HepG2 (cell line): ENCODE data around the gene CTF1. TPM values are rescaled to one million over a fixed set of nuclear protein-coding genes. Genes with fewer than 3 reads are reported as not detected.
A peak's percentile ranks its signal among the peaks of the same experiment; 100 is the strongest.

Experiments
- AKAP8 ChIP-seq: sonication (generic); formaldehyde crosslinking; IDR thresholded peaks from 2 replicates; pipeline ENCODE4 v1.5.1; 2020; ENCODE audit warnings: mild to moderate bottlenecking, missing genetic modification reagents
- CCAR2 ChIP-seq: fragments of 200-400 bp; formaldehyde crosslinking; optimal IDR thresholded peaks from 2 replicates; pipeline ENCODE3; 2018; ENCODE audit warnings: low read depth, mild to moderate bottlenecking, low read length, moderate library complexity
- EHMT2 ChIP-seq: fragments of 200-600 bp; sonication (generic); IDR thresholded peaks from 2 replicates; pipeline ENCODE4 v1.7.0; 2017; ENCODE audit warnings: antibody characterized with exemption, low read depth, low read length, borderline replicate concordance
- KIAA2018 ChIP-seq: sonication (generic); formaldehyde crosslinking; IDR thresholded peaks from 2 replicates; pipeline ENCODE4 v1.5.0; 2020; ENCODE audit warnings: mild to moderate bottlenecking, missing genetic modification reagents, borderline replicate concordance
- SSRP1 ChIP-seq: IDR thresholded peaks from 2 replicates; pipeline ENCODE4 v1.6.1; 2016; ENCODE audit warnings: control low read depth
- TEAD2 ChIP-seq: sonication (generic); formaldehyde crosslinking; IDR thresholded peaks from 2 replicates; pipeline ENCODE4 v1.9.0; 2021; ENCODE audit warnings: missing genetic modification reagents
- ZNF446 ChIP-seq: sonication (generic); formaldehyde crosslinking; IDR thresholded peaks from 2 replicates; pipeline ENCODE4 v1.5.0; 2020; ENCODE audit warnings: mild to moderate bottlenecking, missing genetic modification reagents
- ZNF567 ChIP-seq: sonication (generic); formaldehyde crosslinking; IDR thresholded peaks from 2 replicates; pipeline ENCODE4 v1.8.1; 2023; ENCODE audit warnings: mild to moderate bottlenecking, missing genetic modification reagents, borderline replicate concordance
- ZNF609 ChIP-seq: sonication (generic); formaldehyde crosslinking; IDR thresholded peaks from 2 replicates; pipeline ENCODE4 v1.4.0; 2020; ENCODE audit warnings: mild to moderate bottlenecking, missing genetic modification reagents, borderline replicate concordance
- ZNF709 ChIP-seq: sonication (generic); formaldehyde crosslinking; IDR thresholded peaks from 2 replicates; pipeline ENCODE4 v1.5.0; 2020; ENCODE audit warnings: mild to moderate bottlenecking, missing genetic modification reagents
- ZNF780A ChIP-seq: sonication (generic); formaldehyde crosslinking; IDR thresholded peaks from 2 replicates; pipeline ENCODE4 v1.8.0; 2022; ENCODE audit warnings: mild to moderate bottlenecking, missing genetic modification reagents, moderate library complexity
- ZNF788 ChIP-seq: sonication (generic); formaldehyde crosslinking; IDR thresholded peaks from 2 replicates; pipeline ENCODE4 v1.5.0; 2020; ENCODE audit warnings: mild to moderate bottlenecking, missing genetic modification reagents, borderline replicate concordance
- ZSCAN21 ChIP-seq: sonication (generic); formaldehyde crosslinking; IDR thresholded peaks from 2 replicates; pipeline ENCODE4 v1.8.0; 2022; ENCODE audit warnings: mild to moderate bottlenecking, missing genetic modification reagents, moderate library complexity, borderline replicate concordance
- polyA plus RNA-seq, 8 experiments: library from polyadenylated mRNA; depleted of rRNA in 3 of 8; stranded (reverse) in 7 of 8; unstranded in 1 of 8; fragments of >200 nt; fragmentation: Illumina TruSeq in 4 of 8; extraction: Trizol in 4 of 8; gene quantifications; 2 replicates each; pipeline versions ENCODE4 v1.2.1 to v1.2.3, GENCODE V29; 2011 to 2016; ENCODE audit warnings: low read depth in 4 of 8, missing spikeins in 1 of 8, mixed read lengths in 1 of 8; ENCODE audit not compliant: insufficient read depth in 1 of 8
- total RNA-seq, 5 experiments: library from RNA; depleted of rRNA; stranded (reverse); fragments of >200 nt; fragmentation: Illumina TruSeq; extraction: Trizol; gene quantifications; 2 replicates each; pipeline ENCODE4 v1.2.3, GENCODE V29; 2016; ENCODE audit warnings: low read depth in 1 of 5

The CTF1 gene
- total and polyA plus RNA-seq, 2 of the 13 experiments (the other 11 are each of a cell fraction or from before 2014, with no cell fraction given) = 0.13 to 1.8 TPM

DNA sequence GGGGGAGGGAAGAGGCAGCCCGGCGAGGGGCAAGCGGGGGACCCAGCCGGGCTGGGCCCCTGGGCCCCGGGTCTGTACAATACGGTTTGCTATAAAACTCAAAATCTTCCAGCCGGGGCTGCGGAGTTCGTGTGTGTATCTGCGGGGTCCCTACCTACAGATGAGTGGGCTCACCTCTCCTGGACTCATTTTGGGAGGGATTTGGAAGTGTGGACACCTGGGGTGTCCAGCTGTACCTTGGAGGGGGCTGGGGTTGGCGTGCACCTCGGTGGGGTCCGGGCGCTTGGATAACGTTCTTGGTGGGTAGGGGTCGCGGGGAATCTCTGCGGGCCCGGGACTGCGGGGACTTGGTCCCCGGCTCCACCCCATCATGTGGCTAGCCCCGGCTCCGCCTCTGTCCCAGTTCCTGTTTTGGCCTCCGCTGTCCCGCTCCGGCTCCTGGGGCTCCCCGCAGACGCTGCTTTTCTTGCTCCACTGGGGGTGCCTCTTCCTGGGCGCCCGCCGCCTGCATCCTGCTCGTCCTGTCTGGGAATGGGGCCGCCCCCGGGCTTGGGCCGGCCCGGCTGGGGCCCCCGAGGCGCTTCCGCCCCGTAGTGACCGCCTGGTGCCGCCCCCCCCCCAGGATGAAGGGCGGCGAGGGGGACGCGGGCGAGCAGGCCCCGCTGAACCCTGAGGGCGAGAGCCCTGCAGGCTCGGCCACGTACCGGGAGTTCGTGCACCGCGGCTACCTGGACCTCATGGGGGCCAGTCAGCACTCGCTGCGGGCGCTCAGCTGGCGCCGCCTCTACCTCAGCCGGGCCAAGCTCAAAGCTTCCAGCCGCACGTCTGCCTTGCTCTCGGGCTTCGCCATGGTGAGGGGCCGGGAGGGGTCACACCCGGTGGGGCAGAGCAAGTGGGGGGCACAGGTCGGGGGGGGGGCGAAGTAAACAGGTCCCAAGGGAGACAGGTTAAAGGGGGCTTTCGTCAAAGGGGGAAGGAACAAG lies 52.5 kb downstream of the CTF1 start, which contains the start of gene ORAI3 (continued):
- TF ChIP-seq KIAA2018 (CRISPR knock-in tag) (peak; percentile 50; the same call in 1 of the 2 replicates), ZNF446 (CRISPR knock-in tag) (peak; percentile 86; the same call in 1 of the 2 replicates), ZNF567 (CRISPR knock-in tag) (peak; percentile 92; the same call in 1 of the 2 replicates), CCAR2 (no peak), ZNF709 (CRISPR knock-in tag) (peak; percentile 70; the same call in 1 of the 2 replicates), ZSCAN21 (CRISPR knock-in tag) (peak; percentile 74), AKAP8 (peak; percentile 88; the same call in 1 of the 2 replicates), TEAD2 (CRISPR knock-in tag) (0 out of 2 replicates have a peak, but pooled peaks have one; percentile 54), SSRP1 (CRISPR knock-in tag) (no peak; the same call in 1 of the 2 replicates), ZNF788 (CRISPR knock-in tag) (peak; percentile 54), ZNF609 (CRISPR knock-in tag) (0 out of 2 replicates have a peak, but pooled peaks have one; percentile 10), ZNF780A (CRISPR knock-in tag) (0 out of 2 replicates have a peak, but pooled peaks have one; percentile 75), EHMT2 (no peak)
